ENCODE measurements around the gene DGCR2.
"Not testable (repeated sequence)": the region's sequence is repeated elsewhere in the genome, so short reads cannot be mapped to it uniquely, and the experiment has no call there.

Gene DGCR2

GRCh38 chr22:18996376-18996900 lies 125.8 kb downstream of the DGCR2 start:
- DNase-seq, result no peak

- no peak for DNase-seq
Measured at GRCh38 chr22:18995327-18995711, 126.9 kb downstream of the DGCR2 start.

GRCh38 chr22:18994701-18995326 lies 127.4 kb downstream of the DGCR2 start:
- no peak for DNase-seq

GRCh38 chr22:18994056-18994455 lies 128.2 kb downstream of the DGCR2 start:
- no peak for DNase-seq

- no peak for DNase-seq
Measured at GRCh38 chr22:18992543-18993198, 129.5 kb downstream of the DGCR2 start.

GRCh38 chr22:18991821-18992442 lies 130.3 kb downstream of the DGCR2 start:
- no peak for DNase-seq

GRCh38 chr22:18991138-18991432 lies 131.1 kb downstream of the DGCR2 start:
- no peak for DNase-seq

- no peak for DNase-seq
Measured at GRCh38 chr22:18990355-18991137, 131.7 kb downstream of the DGCR2 start.

- no peak for DNase-seq
Measured at GRCh38 chr22:18988958-18989357, 133.3 kb downstream of the DGCR2 start.

GRCh38 chr22:18987765-18988164 lies 134.4 kb downstream of the DGCR2 start:
- no peak for DNase-seq

GRCh38 chr22:18987114-18987513 lies 135.1 kb downstream of the DGCR2 start:
- DNase-seq, result not testable (repeated sequence)
